Suppressor macrophage treated with lipopolysaccharide for 4 hours (primary cell): ENCODE results near the gene OTOGL.
"Not testable (repeated sequence)": the region's sequence is repeated elsewhere in the genome, so short reads cannot be mapped to it uniquely, and the experiment has no call there.

Experiments used
- DNase-seq: peaks from one replicate; pipeline ENCODE4 v3.0.0-alpha.2; 2020

Gene OTOGL, protein sequence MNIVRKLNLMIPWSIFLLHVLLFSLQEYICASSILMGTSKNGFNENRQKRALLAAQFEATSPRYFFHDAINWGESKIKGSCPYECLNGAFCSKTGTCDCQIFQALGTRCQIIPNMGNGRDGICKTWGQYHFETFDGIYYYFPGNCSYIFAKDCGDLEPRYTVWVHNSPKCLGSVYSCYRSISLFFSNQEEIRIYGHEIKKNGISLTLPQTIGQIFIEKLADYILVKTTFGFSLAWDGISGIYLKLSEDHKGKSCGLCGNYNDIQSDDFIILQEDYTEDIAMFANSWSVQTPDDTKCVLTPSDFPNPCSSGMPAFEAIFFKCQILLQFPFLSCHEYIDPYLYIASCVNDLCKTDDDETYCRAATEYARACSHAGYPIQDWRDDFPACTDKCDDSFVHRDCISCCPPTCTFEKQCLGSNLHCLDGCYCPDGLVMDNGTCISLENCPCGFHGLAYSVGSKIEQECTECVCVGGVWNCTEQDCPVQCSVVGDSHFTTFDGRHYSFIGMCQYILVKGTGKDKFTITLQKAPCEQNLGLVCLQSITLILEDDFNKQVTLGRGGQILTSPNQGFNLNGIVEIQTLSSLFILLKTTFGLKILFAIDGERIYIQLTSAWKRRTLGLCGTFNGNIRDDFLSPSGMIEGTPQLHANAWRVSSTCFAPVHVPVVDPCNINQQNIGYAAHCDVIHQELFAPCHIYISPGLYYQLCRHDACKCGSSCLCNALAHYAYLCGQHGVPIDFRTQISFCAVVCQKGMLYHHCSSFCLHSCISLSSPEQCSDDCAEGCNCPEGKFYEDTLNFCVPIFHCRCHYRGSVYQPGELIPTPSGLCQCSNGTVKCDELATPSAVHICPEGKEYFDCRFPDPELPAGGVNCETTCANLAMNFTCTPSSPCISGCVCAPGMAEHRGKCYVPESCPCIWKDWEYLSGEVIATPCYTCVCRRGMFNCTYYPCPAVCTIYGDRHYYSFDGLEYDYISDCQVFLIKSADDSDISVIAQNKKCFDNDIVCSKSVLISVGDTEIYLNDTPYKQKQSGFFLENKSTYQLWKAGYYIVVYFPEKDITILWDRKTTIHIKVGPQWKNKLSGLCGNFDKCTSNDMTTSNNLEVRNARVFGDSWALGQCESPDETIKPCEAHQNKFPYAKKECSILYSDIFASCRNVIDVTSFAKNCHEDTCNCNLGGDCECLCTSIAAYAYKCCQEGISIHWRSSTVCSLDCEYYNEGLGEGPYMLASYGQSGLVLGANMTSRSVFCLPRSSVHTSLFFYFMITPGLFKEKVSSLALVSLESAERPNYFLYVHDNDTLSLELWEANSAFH (N-terminal part only)

GRCh38 chr12:80099259-80099658, at the start of gene OTOGL:
Gene OTOGL (plus strand): TSS chr12:80099537. CDS start chr12:80209432, 109,895 bp downstream.
- DNase-seq = no peak

- DNase-seq = no peak
Measured at GRCh38 chr12:80050236-80050635, 49.1 kb upstream of the OTOGL start.

DNA sequence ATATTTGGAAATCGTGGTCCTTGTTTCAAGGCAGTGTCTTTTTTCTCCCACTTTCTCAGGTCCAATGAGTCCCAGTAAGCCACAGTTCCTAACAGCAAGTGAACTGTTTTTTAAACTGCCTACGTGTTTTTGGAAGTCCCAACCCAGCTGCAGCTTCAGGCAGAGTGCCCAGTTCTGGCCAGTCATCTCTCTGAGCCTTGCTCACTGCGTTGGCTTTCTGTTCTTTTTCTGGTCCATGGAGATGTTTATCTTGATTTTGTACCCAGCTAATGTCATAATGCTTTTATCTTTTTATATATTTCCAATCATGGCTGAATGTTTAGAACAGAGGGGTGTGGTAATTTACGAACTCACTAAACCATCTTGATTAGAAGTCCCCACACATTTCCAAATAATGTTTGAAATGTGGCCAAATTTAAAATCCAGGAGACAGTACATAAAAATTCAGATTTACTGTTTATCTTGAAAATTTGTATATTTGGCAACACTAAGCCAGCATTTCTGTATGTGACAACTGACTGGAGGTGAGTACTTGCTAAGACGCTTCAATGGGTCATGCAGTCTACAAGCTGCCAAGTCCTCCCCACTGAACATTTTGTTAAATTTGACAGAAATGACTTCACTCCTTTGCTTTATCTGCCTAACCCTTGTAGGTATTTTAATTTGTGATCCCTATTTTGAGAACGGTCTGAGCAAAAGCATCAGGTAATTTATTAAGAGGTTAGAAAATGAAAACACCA, 46.1 kb upstream of the OTOGL start:
- DNase-seq = no peak

DNA sequence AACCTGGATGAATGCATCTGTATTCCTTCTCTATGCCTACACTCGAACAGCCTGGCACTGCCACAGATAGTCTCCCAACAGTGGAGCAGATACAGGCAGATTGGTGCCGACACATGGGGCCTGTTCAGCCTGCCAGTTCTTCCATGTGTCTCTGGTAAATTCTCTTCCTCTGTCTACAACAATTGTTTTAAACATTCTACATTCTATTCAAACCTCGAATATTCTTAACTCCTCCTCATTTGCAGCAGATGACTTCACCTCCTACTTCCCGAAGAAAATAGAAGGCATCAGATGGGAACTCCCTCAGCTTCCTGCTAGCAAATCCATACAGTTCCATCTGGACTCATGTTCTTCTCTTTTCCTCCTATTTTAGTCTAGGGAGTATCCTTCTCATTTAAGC, 43.1 kb upstream of the OTOGL start:
- DNase-seq = no peak

- no peak for DNase-seq
Measured at GRCh38 chr12:80056845-80057244, 42.5 kb upstream of the OTOGL start.

DNA sequence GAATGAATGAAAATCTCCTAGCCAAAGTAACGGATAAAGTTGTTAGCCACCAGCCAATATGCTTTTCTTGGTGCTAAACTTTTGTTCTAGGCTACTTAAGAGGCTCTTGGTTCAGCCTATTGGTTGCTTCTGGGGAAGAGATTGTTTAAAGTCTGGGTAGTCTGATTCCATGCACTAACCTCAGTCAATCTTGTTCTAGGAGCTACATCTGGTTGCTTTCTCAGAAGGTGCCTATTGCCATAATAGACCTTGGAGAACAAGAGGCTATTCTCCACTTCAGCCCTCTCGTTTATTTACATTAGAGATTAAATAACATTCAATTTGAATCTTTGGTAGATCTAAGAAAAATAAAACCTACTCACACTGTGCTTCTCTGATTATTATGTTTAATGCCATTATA, 40.8 kb upstream of the OTOGL start:
- no peak for DNase-seq

DNA sequence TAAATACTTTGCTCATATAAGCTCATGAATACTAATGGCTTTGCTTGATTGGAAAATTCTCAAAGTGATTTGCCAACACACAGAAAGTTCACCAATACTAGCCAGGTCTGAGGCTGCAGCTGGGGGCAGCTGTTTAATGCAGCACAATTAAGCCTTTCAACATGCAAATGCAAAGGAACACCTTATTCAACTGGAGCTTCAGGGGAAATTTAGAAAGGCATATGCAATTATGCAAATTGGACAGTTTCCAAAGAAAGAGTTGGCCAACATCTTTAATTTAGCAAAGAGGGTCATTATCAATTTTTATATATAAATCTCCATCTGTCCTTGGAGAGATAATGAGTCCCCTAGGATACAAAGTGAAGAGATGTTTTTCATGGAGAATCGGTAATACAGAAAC, 40.2 kb upstream of the OTOGL start:
- DNase-seq = no peak

GRCh38 chr12:80059875-80060274, 39.5 kb upstream of the OTOGL start:
- DNase-seq = no peak

DNA sequence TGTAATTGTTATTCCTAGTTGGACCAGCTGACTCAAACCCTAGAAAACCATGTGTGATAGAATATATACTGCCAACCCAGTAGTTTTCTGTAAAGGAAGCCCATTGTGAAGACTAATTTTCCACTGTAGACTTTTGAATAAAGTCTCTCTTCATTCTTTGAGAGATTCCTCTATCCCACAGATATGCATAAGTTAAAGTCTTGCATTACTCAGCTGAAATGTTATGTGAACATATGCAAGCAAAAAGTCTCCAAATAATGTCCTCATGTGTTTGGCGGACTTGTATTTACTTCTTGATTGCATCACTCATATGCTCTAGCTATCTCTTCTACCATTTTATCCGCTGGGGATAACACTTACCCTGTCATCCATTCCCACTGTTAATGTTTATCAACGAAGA, 35.1 kb upstream of the OTOGL start:
- DNase-seq = no peak

DNA sequence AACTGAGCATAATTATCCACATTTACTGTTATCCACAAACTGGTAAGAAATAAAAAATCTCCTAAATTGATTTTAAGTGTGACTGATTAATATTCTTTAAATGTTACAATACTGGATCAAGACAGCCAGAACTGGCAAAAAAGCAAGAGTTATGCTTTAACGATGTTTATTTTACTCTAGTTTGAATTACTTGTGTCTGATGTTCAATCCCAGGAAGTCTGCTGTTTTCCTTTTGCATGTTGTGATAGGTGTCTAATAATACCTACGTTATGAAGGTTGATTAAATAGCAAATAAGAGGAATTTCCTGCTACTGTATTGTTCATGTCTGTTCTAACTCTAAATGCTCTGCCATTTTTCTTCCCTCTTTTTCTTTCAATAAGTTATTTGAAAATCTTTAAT, 34.4 kb upstream of the OTOGL start:
- DNase-seq = no peak

- DNase-seq = no peak
Measured at GRCh38 chr12:80068173-80068572, 31.2 kb upstream of the OTOGL start.

DNA sequence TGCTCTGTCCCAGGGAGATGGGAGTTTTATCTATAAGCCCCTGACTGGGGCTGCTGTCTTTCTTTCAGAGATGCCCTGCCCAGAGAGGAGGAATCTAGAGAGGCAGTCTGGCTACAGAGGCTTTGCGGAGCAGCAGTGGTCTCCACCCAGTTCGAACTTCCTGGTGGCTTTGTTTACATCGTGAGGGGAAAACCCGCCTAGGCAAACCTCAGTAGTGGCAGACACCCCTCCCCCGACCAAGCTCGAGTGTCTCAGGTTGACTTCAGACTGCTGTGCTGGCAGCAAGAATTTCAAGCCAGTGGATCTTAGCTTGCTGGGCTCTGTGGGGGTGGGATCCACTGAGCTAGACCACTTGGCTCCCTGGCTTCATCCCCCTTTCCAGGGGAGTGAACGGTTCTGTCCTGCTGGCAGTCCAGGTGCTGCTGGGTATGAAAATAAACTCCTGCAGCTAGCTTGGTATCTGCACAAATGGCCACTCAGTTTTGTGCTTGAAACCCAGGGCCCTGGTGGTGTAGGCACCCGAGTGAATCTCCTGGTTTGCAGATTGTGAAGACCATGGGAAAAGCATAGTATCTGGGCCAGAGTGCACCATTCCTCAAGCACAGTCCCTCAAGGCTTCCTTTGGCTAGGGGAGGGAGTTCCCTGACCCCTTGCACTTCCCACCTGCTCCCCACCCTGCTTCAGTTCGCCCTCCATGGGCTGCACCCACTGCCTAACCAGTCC, 15.3 kb upstream of the OTOGL start:
- DNase-seq = not testable (repeated sequence)

- DNase-seq = no peak
Measured at GRCh38 chr12:80086025-80086424, 13.3 kb upstream of the OTOGL start.

DNA sequence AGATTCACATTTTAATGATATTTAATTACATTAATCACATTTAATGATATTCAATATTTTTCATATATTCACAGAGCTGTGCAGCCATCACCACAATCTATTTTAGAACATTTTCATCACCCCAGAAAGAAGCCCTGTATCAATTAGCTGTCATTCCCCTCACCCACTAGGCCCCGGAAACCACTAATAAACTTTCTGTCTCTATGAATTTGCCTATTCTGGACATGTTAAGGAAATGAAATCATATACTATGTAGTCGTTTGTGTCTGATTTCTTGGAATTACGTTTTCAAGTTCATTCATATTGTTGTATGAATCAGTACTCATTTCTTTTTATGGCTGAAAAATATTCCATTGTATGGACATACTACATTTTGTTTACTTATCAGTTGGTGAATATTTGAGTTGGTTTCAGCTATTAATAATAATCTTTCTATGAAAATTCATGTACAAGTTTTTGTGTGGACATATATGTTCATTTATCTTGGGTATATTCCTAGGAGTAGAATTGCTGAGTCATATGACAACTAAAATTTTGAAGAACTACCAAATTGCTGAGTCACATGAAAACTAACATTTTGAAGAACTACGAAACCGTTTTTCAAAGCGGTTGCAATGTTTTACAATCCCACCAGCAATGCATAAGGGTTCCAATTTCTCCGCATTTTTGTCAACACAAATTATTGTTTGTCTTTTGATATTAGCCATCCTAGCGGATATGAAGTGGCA, 11.7 kb upstream of the OTOGL start:
- DNase-seq = no peak

GRCh38 chr12:80100591-80100990, 1.3 kb downstream of the OTOGL start:
- DNase-seq = no peak

DNA sequence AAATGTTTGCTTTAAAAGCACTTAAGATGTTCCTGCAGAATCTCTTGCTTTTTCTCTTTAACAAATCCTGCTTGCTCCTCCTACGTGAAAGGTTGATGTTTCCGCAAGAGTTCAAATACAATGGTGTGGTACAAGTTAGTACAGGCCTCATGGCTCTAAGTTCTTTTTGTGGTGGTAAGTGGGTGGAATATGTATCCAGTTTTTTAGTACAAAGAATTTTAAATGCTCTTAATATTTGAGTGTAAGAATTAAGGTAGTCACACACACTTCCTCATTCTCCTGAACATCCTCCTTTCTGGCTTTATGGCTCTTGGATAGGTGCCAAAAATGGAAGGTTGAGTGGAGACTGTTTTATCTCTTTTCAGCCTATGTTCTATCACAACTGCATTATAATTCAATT, 1.8 kb downstream of the OTOGL start:
- DNase-seq = peak; percentile 12

GRCh38 chr12:80107221-80107620, 7.9 kb downstream of the OTOGL start:
- no peak for DNase-seq

GRCh38 chr12:80116735-80117134, 17.4 kb downstream of the OTOGL start:
- DNase-seq = no peak

GRCh38 chr12:80118565-80119324, 19.4 kb downstream of the OTOGL start:
- DNase-seq = no peak

- no peak for DNase-seq
Measured at GRCh38 chr12:80120994-80121393, 21.7 kb downstream of the OTOGL start.
